ENCODE measurements around the gene RHO.

DNA sequence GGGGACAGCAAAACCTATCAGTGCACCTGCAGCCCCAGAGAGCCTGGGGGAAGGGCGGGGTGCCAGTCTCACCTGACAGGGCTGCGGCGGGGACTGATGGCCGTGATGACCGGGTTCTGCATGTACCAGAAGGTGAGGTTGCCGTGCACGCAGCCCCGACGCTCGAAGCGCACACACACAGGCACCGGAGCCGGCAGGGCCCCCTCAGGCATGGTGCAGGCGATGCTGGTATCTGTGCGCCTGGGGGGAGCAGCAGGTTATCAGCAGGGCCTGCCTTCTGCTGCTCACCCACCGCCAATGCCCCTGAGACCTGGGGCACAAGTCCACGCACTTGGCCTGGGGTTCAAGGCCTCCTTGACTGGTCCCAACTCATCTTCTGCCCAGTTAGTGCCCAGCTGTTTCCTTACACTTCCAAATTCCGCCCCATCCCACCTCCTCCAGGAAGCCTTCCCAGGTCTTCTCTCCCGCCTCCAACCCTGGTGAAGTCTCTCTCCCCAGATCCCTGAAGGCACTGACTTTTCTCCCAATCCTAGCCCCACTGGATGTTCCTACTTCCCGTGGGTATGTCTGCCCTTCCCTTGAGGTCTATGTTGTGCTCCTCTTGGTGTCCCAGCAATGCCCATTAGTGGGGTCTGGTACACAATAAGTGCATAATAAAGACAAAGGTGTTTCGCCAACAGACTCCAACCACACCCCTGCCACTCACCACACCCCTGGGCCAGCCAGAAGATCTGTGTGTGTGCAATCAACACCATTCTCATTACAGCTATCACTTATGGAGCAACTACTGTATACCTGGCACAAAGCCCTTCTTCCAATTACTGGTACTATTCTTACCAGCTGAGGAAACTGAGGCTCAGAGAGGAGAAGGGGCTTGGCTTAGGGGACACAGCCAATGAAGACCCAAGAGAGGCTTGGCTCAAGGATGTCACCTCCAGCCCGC is 43.4 kb downstream of the RHO start:
- TF ChIP-seq, protein P1, sequence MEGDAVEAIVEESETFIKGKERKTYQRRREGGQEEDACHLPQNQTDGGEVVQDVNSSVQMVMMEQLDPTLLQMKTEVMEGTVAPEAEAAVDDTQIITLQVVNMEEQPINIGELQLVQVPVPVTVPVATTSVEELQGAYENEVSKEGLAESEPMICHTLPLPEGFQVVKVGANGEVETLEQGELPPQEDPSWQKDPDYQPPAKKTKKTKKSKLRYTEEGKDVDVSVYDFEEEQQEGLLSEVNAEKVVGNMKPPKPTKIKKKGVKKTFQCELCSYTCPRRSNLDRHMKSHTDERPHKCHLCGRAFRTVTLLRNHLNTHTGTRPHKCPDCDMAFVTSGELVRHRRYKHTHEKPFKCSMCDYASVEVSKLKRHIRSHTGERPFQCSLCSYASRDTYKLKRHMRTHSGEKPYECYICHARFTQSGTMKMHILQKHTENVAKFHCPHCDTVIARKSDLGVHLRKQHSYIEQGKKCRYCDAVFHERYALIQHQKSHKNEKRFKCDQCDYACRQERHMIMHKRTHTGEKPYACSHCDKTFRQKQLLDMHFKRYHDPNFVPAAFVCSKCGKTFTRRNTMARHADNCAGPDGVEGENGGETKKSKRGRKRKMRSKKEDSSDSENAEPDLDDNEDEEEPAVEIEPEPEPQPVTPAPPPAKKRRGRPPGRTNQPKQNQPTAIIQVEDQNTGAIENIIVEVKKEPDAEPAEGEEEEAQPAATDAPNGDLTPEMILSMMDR (IDR thresholded peaks at IDR 0.05): no peak
- TF ChIP-seq POLR2A (IDR thresholded peaks at IDR 0.05) (no peak), EP300 (IDR thresholded peaks at IDR 0.05) (no peak)
